Posterior cingulate gyrus (tissue), 11 donors: ENCODE results near the gene LHPP.
"Not testable (repeated sequence)": the region's sequence is repeated elsewhere in the genome, so short reads cannot be mapped to it uniquely, and the experiment has no call there.

Experiments used
- DNase-seq, 10 donors: peaks; one replicate each; pipeline versions ENCODE4 v3.0.0 to v3.0.0-alpha.2; 2020 to 2021; ENCODE audit warnings: mixed read lengths in 3 of 10
- intact Hi-C: fragments of 100-400 bp; cut with DNase I; formaldehyde crosslinking; loops from one replicate; pipeline ENCODE4 v1.15.1; 2023

LHPP gene

GRCh38 chr10:124546055-124546369 is 84.4 kb downstream of the LHPP start:
- DNase-seq, result no peak
- intact Hi-C loops, result no loop called here

GRCh38 chr10:124546957-124547646 is 85.5 kb downstream of the LHPP start:
- intact Hi-C loops, result no loop called here
- no peak for DNase-seq

GRCh38 chr10:124547647-124548168 is 86.1 kb downstream of the LHPP start:
- no peak for DNase-seq
- intact Hi-C loops, result no loop called here

GRCh38 chr10:124549171-124549570 is 87.5 kb downstream of the LHPP start:
- intact Hi-C loops, DNase-seq: not testable (repeated sequence)

- no peak for DNase-seq
- intact Hi-C loops, result no loop called here
These were observed 88.8 kb downstream of the LHPP start for GRCh38 chr10:124550293-124551034.

- intact Hi-C loops, result no loop called here
- no peak for DNase-seq
These were observed 89.5 kb downstream of the LHPP start for GRCh38 chr10:124551097-124551496.

GRCh38 chr10:124551755-124552154 is 90.1 kb downstream of the LHPP start:
- intact Hi-C loops, result no loop called here
- no peak for DNase-seq

GRCh38 chr10:124552691-124553276 is 91.2 kb downstream of the LHPP start:
- DNase-seq, result no peak

GRCh38 chr10:124554085-124554858 is 92.6 kb downstream of the LHPP start:
- intact Hi-C loops, result no loop called here
- no peak for DNase-seq

More at GRCh38 chr10:124552691-124553276, 91.2 kb downstream of the LHPP start:
- intact Hi-C loops, result no loop called here

- intact Hi-C loops, result no loop called here
- peak in 4 of 10 donors; percentile 6 to 66 (median 53) for DNase-seq
These were observed 95.5 kb downstream of the LHPP start for GRCh38 chr10:124557167-124557566.

- intact Hi-C loops, result no loop called here
- DNase-seq, result peak in 8 of 10 donors; percentile 27 to 89 (median 46)
These were observed 96.2 kb downstream of the LHPP start for GRCh38 chr10:124557648-124558338.

GRCh38 chr10:124558339-124559321 is 97.0 kb downstream of the LHPP start:
- intact Hi-C loops, result no loop called here
- DNase-seq, result peak in 4 of 10 donors; percentile 1 to 74 (median 54)

- peak in 4 of 10 donors; percentile 8 to 75 (median 60) for DNase-seq
- intact Hi-C loops, result no loop called here
These were observed 97.9 kb downstream of the LHPP start for GRCh38 chr10:124559372-124560132.

- intact Hi-C loops, result no loop called here
- DNase-seq, result peak in 8 of 10 donors; percentile 46 to 95 (median 74)
These were observed 98.9 kb downstream of the LHPP start for GRCh38 chr10:124560377-124561105.

GRCh38 chr10:124561206-124561605 is 99.6 kb downstream of the LHPP start:
- DNase-seq, result peak in 1 of 10 donors; percentile 35
- intact Hi-C loops, result no loop called here

GRCh38 chr10:124562425-124563060 is 100.9 kb downstream of the LHPP start:
- peak in 3 of 10 donors; percentile 35 to 68 (median 66) for DNase-seq
- intact Hi-C loops, result no loop called here
